H9 (cell line): ENCODE measurements around the gene GYS1. TPM values are rescaled to one million over a fixed set of nuclear protein-coding genes. Genes with fewer than 3 reads are reported as not detected.

Experiments
- DNase-seq: peaks from one replicate; pipeline ENCODE4 v3.0.0-alpha.2; 2017
- H2AFZ ChIP-seq: one replicate; pipeline ENCODE4 v1.6.1; 2013; ENCODE audit warnings: mild to moderate bottlenecking, low read length, control low read depth, moderate library complexity
- H2AK5ac ChIP-seq: 2 replicates; pipeline ENCODE4 v1.6.1; 2013; ENCODE audit warnings: low read length, control low read depth, mixed read lengths; ENCODE audit not compliant: insufficient read length
- H2BK120ac ChIP-seq: one replicate; pipeline ENCODE4 v1.6.1; 2013; ENCODE audit warnings: low read depth, mild to moderate bottlenecking, low read length, control low read depth, inconsistent platforms; ENCODE audit not compliant: poor library complexity, severe bottlenecking
- H2BK12ac ChIP-seq: 2 replicates; pipeline ENCODE4 v1.6.1; 2013; ENCODE audit warnings: low read length, control low read depth, mixed read lengths, low read depth; ENCODE audit not compliant: insufficient read length
- H2BK15ac ChIP-seq: 2 replicates; pipeline ENCODE4 v1.6.1; 2013; ENCODE audit warnings: low read depth, low read length, control low read depth
- H2BK20ac ChIP-seq: one replicate; pipeline ENCODE4 v1.6.1; 2013; ENCODE audit warnings: low read depth, mild to moderate bottlenecking, low read length, control low read depth, inconsistent platforms; ENCODE audit not compliant: poor library complexity, severe bottlenecking
- H2BK5ac ChIP-seq: 2 replicates; pipeline ENCODE4 v1.6.1; 2013; ENCODE audit warnings: low read length, control low read depth, mixed read lengths; ENCODE audit not compliant: insufficient read length
- H3K14ac ChIP-seq: 2 replicates; pipeline ENCODE4 v1.6.1; 2013; ENCODE audit warnings: low read length, control low read depth; ENCODE audit not compliant: insufficient read depth
- H3K18ac ChIP-seq: 2 replicates; pipeline ENCODE4 v1.6.1; 2013; ENCODE audit warnings: low read depth, mild to moderate bottlenecking, mixed read lengths, low read length, control low read depth; ENCODE audit not compliant: insufficient read length
- H3K23ac ChIP-seq: 2 replicates; pipeline ENCODE4 v1.6.1; 2013; ENCODE audit warnings: low read length, control low read depth, mixed read lengths, low read depth; ENCODE audit not compliant: insufficient read length
- H3K23me2 ChIP-seq: 2 replicates; pipeline ENCODE4 v1.6.1; 2013; ENCODE audit warnings: low read depth, mild to moderate bottlenecking, mixed read lengths, low read length, control low read depth; ENCODE audit not compliant: insufficient read length, poor library complexity, severe bottlenecking
- H3K27ac ChIP-seq: 2 replicates; pipeline ENCODE4 v1.5.1; 2013; ENCODE audit warnings: low read length, control low read depth, mixed read lengths, low read depth; ENCODE audit not compliant: insufficient read length
- H3K27me3 ChIP-seq: 2 replicates; pipeline ENCODE4 v1.6.1; 2013; ENCODE audit warnings: low read length, control low read depth, inconsistent platforms; ENCODE audit not compliant: insufficient read depth
- H3K4ac ChIP-seq: 2 replicates; pipeline ENCODE4 v1.6.1; 2013; ENCODE audit warnings: low read depth, mild to moderate bottlenecking, control low read depth, inconsistent platforms, low read length, moderate library complexity
- H3K4me1 ChIP-seq: 2 replicates; pipeline ENCODE4 v1.6.1; 2013; ENCODE audit warnings: low read length, control low read depth, inconsistent platforms; ENCODE audit not compliant: insufficient read depth
- H3K4me2 ChIP-seq: 2 replicates; pipeline ENCODE4 v1.6.1; 2013; ENCODE audit warnings: low read length, control low read depth, mixed read lengths; ENCODE audit not compliant: insufficient read length, insufficient read depth
- H3K56ac ChIP-seq: 2 replicates; pipeline ENCODE4 v1.6.1; 2013; ENCODE audit warnings: low read depth, mild to moderate bottlenecking, mixed read lengths, low read length, control low read depth; ENCODE audit not compliant: insufficient read length
- H3K79me1 ChIP-seq: 2 replicates; pipeline ENCODE4 v1.6.1; 2013; ENCODE audit warnings: low read depth, mild to moderate bottlenecking, moderate library complexity, low read length, control low read depth, inconsistent platforms; ENCODE audit not compliant: insufficient read depth, poor library complexity, severe bottlenecking
- H3K79me2 ChIP-seq: 2 replicates; pipeline ENCODE4 v1.6.1; 2013; ENCODE audit warnings: low read length, control low read depth, inconsistent platforms; ENCODE audit not compliant: insufficient read depth
- H3K9ac ChIP-seq: 2 replicates; pipeline ENCODE4 v1.6.1; 2013; ENCODE audit warnings: low read length, control low read depth, mixed read lengths; ENCODE audit not compliant: insufficient read length; ENCODE audit errors: extremely low read depth
- H3K9me3 ChIP-seq: one replicate; pipeline ENCODE4 v1.6.1; 2013; ENCODE audit warnings: low read depth, low read length, inconsistent platforms; ENCODE audit not compliant: control insufficient read depth
- H3T11ph ChIP-seq: one replicate; pipeline ENCODE4 v1.6.1; 2013; ENCODE audit warnings: mild to moderate bottlenecking, low read length, control low read depth, inconsistent platforms
- H4K20me1 ChIP-seq: one replicate; pipeline ENCODE4 v1.6.1; 2013; ENCODE audit not compliant: control insufficient read depth, insufficient read length, insufficient read depth
- H4K5ac ChIP-seq: 2 replicates; pipeline ENCODE4 v1.6.1; 2013; ENCODE audit warnings: low read depth, mild to moderate bottlenecking, mixed read lengths, low read length, control low read depth; ENCODE audit not compliant: insufficient read length
- H4K8ac ChIP-seq: replicated peaks from 2 replicates; pipeline ENCODE4 v1.6.1; 2013; ENCODE audit warnings: low read length, control low read depth, mixed read lengths, low read depth; ENCODE audit not compliant: insufficient read length
- H4K91ac ChIP-seq: 2 replicates; pipeline ENCODE4 v1.6.1; 2013; ENCODE audit warnings: low read depth, mild to moderate bottlenecking, moderate library complexity, mixed read lengths, low read length, control low read depth; ENCODE audit not compliant: insufficient read length
- H3K27ac Mint-ChIP-seq, 3 experiments: 2 replicates in 2 of 3; 3 replicates in 1 of 3; pipeline ENCODE4 v1.8.0; 2020 to 2021; ENCODE audit warnings: mixed read lengths in 3 of 3, mild to moderate bottlenecking in 1 of 3, moderate library complexity in 1 of 3
- H3K27me3 Mint-ChIP-seq: 2 replicates; pipeline ENCODE4 v1.8.0; 2021; ENCODE audit warnings: low read depth, mild to moderate bottlenecking, moderate library complexity, mixed read lengths
- H3K36me3 Mint-ChIP-seq, 3 experiments: 2 replicates in 2 of 3; 3 replicates in 1 of 3; pipeline ENCODE4 v1.8.0; 2020 to 2021; ENCODE audit warnings: low read depth in 3 of 3, mixed read lengths in 3 of 3; ENCODE audit not compliant: insufficient read depth in 1 of 3
- H3K4me1 Mint-ChIP-seq, 2 experiments: 2 replicates each; pipeline ENCODE4 v1.8.0; 2020; ENCODE audit warnings: mixed read lengths in 2 of 2
- H3K4me3 Mint-ChIP-seq, 2 experiments: 2 replicates in 1 of 2; 3 replicates in 1 of 2; pipeline ENCODE4 v1.8.0; 2020 to 2021; ENCODE audit warnings: mild to moderate bottlenecking in 2 of 2, mixed read lengths in 2 of 2, moderate library complexity in 1 of 2
- H3K9me3 Mint-ChIP-seq, 2 experiments: 2 replicates in 1 of 2; 3 replicates in 1 of 2; pipeline ENCODE4 v1.8.0; 2020; ENCODE audit warnings: mild to moderate bottlenecking in 2 of 2, mixed read lengths in 2 of 2, moderate library complexity in 1 of 2
- CTCF ChIP-seq: fragments of 200-600 bp; sonication (generic); conservative IDR thresholded peaks from 3 replicates; pipeline ENCODE4 v1.8.0; 2021; ENCODE audit warnings: antibody characterized with exemption, mild to moderate bottlenecking
- WGBS: extraction: QIAGEN DNeasy Blood & Tissue Kit; methylation state at CpG from one replicate; pipeline ENCODE4 v1.1.7; 2013; ENCODE audit warnings: missing lambda C conversion rate, low lambda C conversion rate, mixed read lengths; ENCODE audit not compliant: insufficient read length; ENCODE audit errors: extremely low coverage; 5-methylcytosine and 5-hydroxymethylcytosine counted together
- total RNA-seq: library from RNA; stranded (reverse); gene quantifications from 2 replicates; pipeline ENCODE4 v1.2.1, GENCODE V29; 2021

GYS1 gene
- total RNA-seq, 1 experiment from 2014 or later = 44.3 TPM

- WGBS = no CpG with 5 or more reads among the region's 17 CpGs
- no peak overlapping the region for H2BK20ac ChIP-seq
- DNase-seq = no peak
- TF ChIP-seq CTCF = no peak
- H3K4me2 ChIP-seq = no peak overlapping the region
- H2BK5ac ChIP-seq = no peak overlapping the region
- no peak overlapping the region for H3K4ac ChIP-seq
- no peak overlapping the region for H4K8ac ChIP-seq
- H3K23me2 ChIP-seq = peaks cover 8% of the 10 kb centered on the region
- no peak overlapping the region for H2BK120ac ChIP-seq
- no peak overlapping the region for H3K9ac ChIP-seq
- no peak overlapping the region for H2AK5ac ChIP-seq
- Mint-ChIP-seq H3K27me3 (no peaks in the 10 kb centered on the region), H3K4me1 (peaks cover 25 to 30% of the 10 kb centered on the region in 2 experiments), H3K36me3 (peaks cover 20 to 52% (median 51%) of the 10 kb centered on the region in 3 experiments), H3K4me3 (peak overlapping the region; percentile 2 to 16; a peak in 2 of 5 replicates), H3K27ac (peak overlapping the region in 2 of 3 experiments; percentile 32 to 47; a peak in 2 of 7 replicates), H3K9me3 (no peaks in the 10 kb centered on the region)
- H3K79me2 ChIP-seq = peaks cover 5% of the 10 kb centered on the region; the same call in 1 of the 2 replicates
- H3K79me1 ChIP-seq = no peaks in the 10 kb centered on the region
- no peak overlapping the region for H2BK12ac ChIP-seq
- no peak overlapping the region for H4K91ac ChIP-seq
- no peak overlapping the region for H2AFZ ChIP-seq
- no peak overlapping the region for H3K23ac ChIP-seq
- no peak overlapping the region for H4K5ac ChIP-seq
- H3K18ac ChIP-seq = no peak overlapping the region
- no peaks in the 10 kb centered on the region for H4K20me1 ChIP-seq
- H3K27ac ChIP-seq = no peak overlapping the region
- H3T11ph ChIP-seq = no peak overlapping the region
- H3K14ac ChIP-seq = no peak overlapping the region
- no peak overlapping the region for H3K56ac ChIP-seq
- H2BK15ac ChIP-seq = no peak overlapping the region
- no peaks in the 10 kb centered on the region for H3K9me3 ChIP-seq
- no peaks in the 10 kb centered on the region; the same call in 1 of the 2 replicates for H3K4me1 ChIP-seq
- H3K27me3 ChIP-seq = no peaks in the 10 kb centered on the region
Measured at GRCh38 chr19:48989701-48990291, 3.3 kb downstream of the GYS1 start.
